Stomach (tissue), 4 donors: ENCODE measurements around the gene SCFD2.

Experiments
- CTCF ChIP-seq, 7 experiments: fragments of 450-650 bp in 4 of 7; fragments of 200-600 bp in 3 of 7; sonication (generic) in 3 of 7; IDR thresholded peaks; one replicate each; pipeline ENCODE4 v1.5.1; 2016 to 2019; ENCODE audit warnings: antibody characterized with exemption in 7 of 7, control low read depth in 2 of 7, mild to moderate bottlenecking in 1 of 7
- POLR2A ChIP-seq, 4 donors: fragments of 450-650 bp; IDR thresholded peaks; one replicate each; pipeline ENCODE4 v1.6.1; 2016; ENCODE audit warnings: antibody characterized with exemption in 4 of 4, control low read depth in 2 of 4, mild to moderate bottlenecking in 1 of 4, moderate library complexity in 1 of 4
- POLR2AphosphoS5 ChIP-seq, 3 donors: sonication (generic); formaldehyde crosslinking; IDR thresholded peaks; one replicate each; pipeline ENCODE4 v1.6.1; 2016; ENCODE audit warnings: antibody characterized with exemption in 3 of 3

- TF ChIP-seq CTCF (IDR thresholded peaks at IDR 0.05) (no peak), POLR2AphosphoS5 (IDR thresholded peaks at IDR 0.05) (no peak), POLR2A (IDR thresholded peaks at IDR 0.05) (no peak)
These were observed 267.2 kb downstream of the SCFD2 start for GRCh38 chr4:53098681-53099121.
